Mesodermal cell (in vitro differentiated cells): Measurements from ENCODE around the gene CWF19L2.
"Not testable (repeated sequence)": the region's sequence is repeated elsewhere in the genome, so short reads cannot be mapped to it uniquely, and the experiment has no call there.

Source experiments
- H3K27ac ChIP-seq: 2 replicates; pipeline ENCODE4 v1.7.0; 2013; ENCODE audit warnings: mild to moderate bottlenecking, low read depth, low read length, moderate library complexity; ENCODE audit not compliant: severe bottlenecking
- H3K36me3 ChIP-seq: 2 replicates; pipeline ENCODE4 v1.7.1; 2013; ENCODE audit warnings: mild to moderate bottlenecking, low read length, moderate library complexity; ENCODE audit not compliant: control insufficient read depth, insufficient read depth
- H3K4me1 ChIP-seq: one replicate; pipeline ENCODE4 v1.7.1; 2013; ENCODE audit warnings: mild to moderate bottlenecking, low read length; ENCODE audit not compliant: insufficient read depth, control insufficient read depth, poor library complexity, severe bottlenecking
- H3K4me3 ChIP-seq: 2 replicates; pipeline ENCODE4 v1.7.0; 2013; ENCODE audit warnings: low read length, control low read depth, mild to moderate bottlenecking; ENCODE audit not compliant: insufficient read depth, poor library complexity, severe bottlenecking; ENCODE audit errors: extremely low read depth
- H3K9me3 ChIP-seq: 2 replicates; pipeline ENCODE4 v1.7.1; 2013; ENCODE audit warnings: mild to moderate bottlenecking, low read length, moderate library complexity; ENCODE audit not compliant: control insufficient read depth
- WGBS, 2 experiments: methylation state at CpG; one replicate each; pipeline ENCODE4 v1.1.5; 2013; ENCODE audit warnings: missing lambda C conversion rate in 2 of 2; ENCODE audit not compliant: insufficient coverage in 2 of 2; 5-methylcytosine and 5-hydroxymethylcytosine counted together

Gene CWF19L2

GRCh38 chr11:107439586-107440167 is 17.9 kb downstream of the CWF19L2 start:
- H3K27ac ChIP-seq = no peak overlapping the region
- WGBS, 2 experiments = 81 to 96% methylated on average over 4 of the region's 6 CpGs
- H3K4me3 ChIP-seq = no peak overlapping the region
- H3K9me3 ChIP-seq = no peaks in the 10 kb centered on the region
- H3K4me1 ChIP-seq = no peaks in the 10 kb centered on the region
- H3K36me3 ChIP-seq = peaks cover 33% of the 10 kb centered on the region

GRCh38 chr11:107438148-107438547 is 19.5 kb downstream of the CWF19L2 start:
- H3K27ac ChIP-seq = no peak overlapping the region
- peaks cover 21% of the 10 kb centered on the region for H3K36me3 ChIP-seq
- no peaks in the 10 kb centered on the region for H3K4me1 ChIP-seq
- no peaks in the 10 kb centered on the region for H3K9me3 ChIP-seq
- H3K4me3 ChIP-seq = no peak overlapping the region
- no CpG with 5 or more reads among the region's 1 CpG for WGBS, 2 experiments

GRCh38 chr11:107430525-107430924 is 27.1 kb downstream of the CWF19L2 start:
- Histone ChIP-seq H3K9me3 (no peaks in the 10 kb centered on the region), H3K4me1 (no peaks in the 10 kb centered on the region), H3K36me3 (peaks cover 7% of the 10 kb centered on the region), H3K4me3 (no peak overlapping the region), H3K27ac (no peak overlapping the region)
- 100% methylated on average over 1 of the region's 3 CpGs; no CpG with 5 or more reads in 1 of the 2 experiments for WGBS, 2 experiments

GRCh38 chr11:107427569-107428180 is 29.9 kb downstream of the CWF19L2 start:
- no peaks in the 10 kb centered on the region for H3K4me1 ChIP-seq
- 100% methylated on average over 1 to 2 of the region's 2 CpGs for WGBS, 2 experiments
- H3K9me3 ChIP-seq = no peaks in the 10 kb centered on the region
- no peak overlapping the region for H3K4me3 ChIP-seq
- H3K36me3 ChIP-seq = peaks cover 7% of the 10 kb centered on the region
- H3K27ac ChIP-seq = no peak overlapping the region

- Histone ChIP-seq H3K4me1 (no peaks in the 10 kb centered on the region), H3K27ac (no peak overlapping the region), H3K9me3 (no peaks in the 10 kb centered on the region), H3K36me3 (peaks cover 11% of the 10 kb centered on the region), H3K4me3 (no peak overlapping the region)
- WGBS, 2 experiments = 100% methylated on average over 1 of the region's 1 CpG
Measured at GRCh38 chr11:107413352-107413751, 44.3 kb downstream of the CWF19L2 start.

GRCh38 chr11:107408762-107409211 is 48.8 kb downstream of the CWF19L2 start:
- no peak overlapping the region for H3K4me3 ChIP-seq
- peaks cover 12% of the 10 kb centered on the region for H3K36me3 ChIP-seq
- H3K4me1 ChIP-seq = no peaks in the 10 kb centered on the region
- H3K9me3 ChIP-seq = no peaks in the 10 kb centered on the region
- no peak overlapping the region for H3K27ac ChIP-seq
- no CpG with 5 or more reads among the region's 1 CpG for WGBS, 2 experiments

- Histone ChIP-seq H3K4me1 (no peaks in the 10 kb centered on the region), H3K36me3 (peaks cover 7% of the 10 kb centered on the region), H3K9me3 (no peaks in the 10 kb centered on the region), H3K27ac (no peak overlapping the region), H3K4me3 (no peak overlapping the region)
- no CpG with 5 or more reads among the region's 1 CpG for WGBS, 2 experiments
Measured at GRCh38 chr11:107405260-107405659, 52.4 kb downstream of the CWF19L2 start.

GRCh38 chr11:107401131-107401530 is 56.5 kb downstream of the CWF19L2 start:
- not testable (repeated sequence) for H3K36me3 ChIP-seq, H3K4me3 ChIP-seq, H3K27ac ChIP-seq, H3K9me3 ChIP-seq, H3K4me1 ChIP-seq
- 100% methylated on average over 1 of the region's 2 CpGs for WGBS, 2 experiments

- WGBS, 2 experiments = 17 to 100% methylated on average over 1 to 2 of the region's 4 CpGs
- H3K36me3 ChIP-seq = peaks cover 3% of the 10 kb centered on the region
- no peak overlapping the region for H3K27ac ChIP-seq
- peaks cover 2% of the 10 kb centered on the region for H3K4me1 ChIP-seq
- no peak overlapping the region for H3K4me3 ChIP-seq
- no peaks in the 10 kb centered on the region for H3K9me3 ChIP-seq
Measured at GRCh38 chr11:107397357-107397756, 60.3 kb downstream of the CWF19L2 start.

- H3K9me3 ChIP-seq = no peaks in the 10 kb centered on the region
- H3K4me3 ChIP-seq = no peak overlapping the region
- H3K36me3 ChIP-seq = peaks cover 17% of the 10 kb centered on the region
- peaks cover 2% of the 10 kb centered on the region for H3K4me1 ChIP-seq
- H3K27ac ChIP-seq = no peak overlapping the region
- no CpG with 5 or more reads among the region's 3 CpGs for WGBS, 2 experiments
Measured at GRCh38 chr11:107392611-107393010, 65.0 kb downstream of the CWF19L2 start.

GRCh38 chr11:107390701-107391100 is 66.9 kb downstream of the CWF19L2 start:
- not testable (repeated sequence) for H3K9me3 ChIP-seq, H3K4me3 ChIP-seq, H3K27ac ChIP-seq, H3K4me1 ChIP-seq
- WGBS, 2 experiments = 87 to 100% methylated on average over 4 of the region's 4 CpGs
- H3K36me3 ChIP-seq = peaks cover 17% of the 10 kb centered on the region
